Ishikawa (cell line): ENCODE data around the gene DMAC2.

Experiments
- EGR1 ChIP-seq: IDR thresholded peaks from 2 replicates; pipeline ENCODE4 v1.6.1; 2012
- EP300 ChIP-seq: IDR thresholded peaks from 2 replicates; pipeline ENCODE4 v1.6.1; 2012; ENCODE audit warnings: borderline replicate concordance
- NFIC ChIP-seq: IDR thresholded peaks from 2 replicates; pipeline ENCODE4 v1.6.1; 2012
- RAD21 ChIP-seq: IDR thresholded peaks from 2 replicates; pipeline ENCODE4 v1.6.1; 2012; ENCODE audit warnings: low read depth
- TCF12 ChIP-seq: IDR thresholded peaks from 2 replicates; pipeline ENCODE4 v1.6.1; 2012; ENCODE audit warnings: low read depth
- YY1 ChIP-seq: IDR thresholded peaks from 2 replicates; pipeline ENCODE4 v1.6.1; 2012; ENCODE audit warnings: low read depth

GRCh38 chr19:41409288-41409687 lies 30.4 kb downstream of the DMAC2 start:
- TF ChIP-seq EP300 (no peak), TCF12 (no peak), YY1 (no peak), RAD21 (no peak), NFIC (no peak), EGR1 (no peak)
